Stimulated activated CD8-positive, alpha-beta memory T cell treated with anti-CD3 and anti-CD28 coated beads, Interleukin-12 subunit alpha, Interleukin-12 subunit beta, amount 100 ng/mL, for 4 hours (primary cell): ENCODE data around the gene INPP5B.
A peak's percentile ranks its signal among the peaks of the same experiment; 100 is the strongest.
"Not testable (repeated sequence)": the region's sequence is repeated elsewhere in the genome, so short reads cannot be mapped to it uniquely, and the experiment has no call there.

Source experiments
- DNase-seq: peaks from one replicate; pipeline ENCODE4 v3.0.0-alpha.2; 2020; ENCODE audit warnings: low read depth

INPP5B gene

GRCh38 chr1:37946703-37947360, at the start of gene INPP5B:
INPP5B (minus strand) TSS chr1:37947053; CDS start chr1:37946308, 745 bp downstream.
- DNase-seq: peak; percentile 50

DNA sequence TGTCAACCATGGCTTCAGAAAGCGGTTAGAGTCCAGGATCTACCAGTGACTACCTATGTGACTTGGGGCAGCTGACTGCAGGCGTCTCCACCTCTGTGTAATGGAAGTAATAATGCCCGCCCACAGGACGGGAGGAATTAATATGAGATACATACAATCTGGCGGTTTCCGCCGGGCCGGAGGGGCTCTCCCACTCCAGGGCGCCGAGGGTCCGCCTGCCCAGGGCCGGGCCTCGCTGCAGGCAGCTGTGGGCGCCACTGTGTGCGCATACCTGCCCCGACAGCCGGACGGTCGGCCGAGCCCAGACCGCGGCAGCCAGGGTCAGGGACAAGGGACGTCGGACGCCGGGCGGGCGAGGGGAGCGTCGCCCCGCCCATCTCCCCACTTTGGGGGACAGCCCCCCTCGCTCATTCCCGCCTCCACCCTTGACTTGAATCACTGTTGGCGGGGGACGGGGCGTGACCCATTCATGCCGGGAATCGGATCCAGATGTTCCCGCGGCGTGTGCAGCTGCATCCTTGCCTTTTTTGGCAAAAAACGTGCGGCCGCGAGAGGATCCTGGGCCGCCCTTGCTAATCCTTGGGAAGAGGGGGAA, 49.0 kb upstream of the INPP5B start:
- no peak for DNase-seq

DNA sequence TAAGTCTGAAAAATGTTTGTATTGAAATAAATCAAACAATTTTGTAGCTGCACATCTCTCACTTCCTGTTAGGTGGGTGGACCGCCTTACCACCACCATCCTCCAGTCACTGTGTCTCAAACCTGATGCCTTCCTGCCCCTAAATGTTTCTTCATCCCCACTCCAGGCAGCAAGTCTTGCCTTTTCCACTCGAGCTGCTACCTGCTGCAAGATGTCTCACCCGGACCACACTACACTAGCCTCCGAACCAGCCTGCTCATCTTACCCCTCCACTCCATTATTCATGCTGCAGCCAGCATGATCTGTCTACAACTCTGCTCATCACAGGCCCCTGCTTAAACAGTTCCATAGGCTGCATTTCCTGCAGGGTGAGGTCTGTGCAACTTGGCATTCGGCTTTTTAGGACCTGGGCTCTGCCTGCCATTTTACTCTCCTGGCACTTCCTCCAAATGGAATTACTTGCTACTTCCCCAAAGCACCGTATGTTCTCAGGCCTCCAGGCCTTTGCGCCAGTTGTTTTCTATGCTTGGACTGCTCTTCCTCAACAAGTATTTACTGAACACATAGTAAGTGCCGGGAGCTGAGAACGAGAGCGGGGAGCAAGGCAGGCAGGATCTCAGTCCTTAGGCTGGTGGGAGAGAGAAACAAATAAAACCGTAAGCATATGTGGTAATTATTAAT, 48.2 kb upstream of the INPP5B start:
- no peak for DNase-seq

DNA sequence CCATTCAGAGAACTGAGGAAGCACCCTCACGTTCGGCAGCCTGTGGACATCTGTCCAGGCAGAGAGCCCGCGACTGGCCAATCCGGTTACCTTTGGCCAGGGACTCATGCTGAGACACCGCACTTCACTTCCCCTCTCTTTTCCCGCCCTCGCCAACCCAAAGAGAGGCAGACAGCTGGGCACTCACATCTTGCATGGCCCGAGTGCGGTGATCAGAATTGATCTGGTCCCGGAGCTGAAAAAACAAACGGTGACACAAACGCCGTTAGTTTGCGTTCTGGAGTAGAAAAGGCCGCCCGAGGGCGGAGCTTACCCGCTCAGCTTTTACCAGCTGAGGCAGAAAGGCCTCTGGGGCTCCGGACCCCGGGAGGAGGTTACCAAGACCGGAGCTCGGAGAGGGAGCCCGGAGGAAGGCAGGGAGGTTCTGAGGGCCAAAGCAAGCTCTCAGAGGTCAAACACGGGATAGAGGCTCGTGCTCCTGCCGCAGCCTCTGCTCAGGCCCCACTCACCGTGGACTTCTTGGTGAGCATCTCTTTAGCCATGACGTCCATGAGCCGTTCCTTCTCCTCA, 42.6 kb upstream of the INPP5B start:
- DNase-seq: no peak

DNA sequence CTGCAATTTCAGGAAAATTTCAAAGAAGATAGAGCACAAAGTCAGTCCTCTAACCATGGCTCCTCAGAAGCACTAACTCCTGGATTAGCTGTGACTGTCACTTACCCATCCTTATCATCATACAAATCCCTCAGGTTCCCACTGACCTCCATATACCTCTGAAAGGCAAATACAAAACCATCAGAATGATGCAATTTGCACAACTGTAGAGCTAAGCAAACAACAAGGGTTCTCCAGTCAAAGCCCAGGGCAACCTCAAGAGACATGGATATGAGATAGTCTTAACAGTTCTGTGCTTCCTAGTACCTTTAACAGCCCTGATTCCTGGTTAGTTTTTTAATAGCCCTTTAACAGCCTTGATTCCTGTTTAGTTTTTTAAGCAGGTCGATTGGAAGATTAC, 40.8 kb upstream of the INPP5B start:
- DNase-seq: no peak

- DNase-seq: no peak
These were observed 36.7 kb upstream of the INPP5B start for GRCh38 chr1:37983546-37983945.

GRCh38 chr1:37978541-37978940, 31.7 kb upstream of the INPP5B start:
- no peak for DNase-seq

DNA sequence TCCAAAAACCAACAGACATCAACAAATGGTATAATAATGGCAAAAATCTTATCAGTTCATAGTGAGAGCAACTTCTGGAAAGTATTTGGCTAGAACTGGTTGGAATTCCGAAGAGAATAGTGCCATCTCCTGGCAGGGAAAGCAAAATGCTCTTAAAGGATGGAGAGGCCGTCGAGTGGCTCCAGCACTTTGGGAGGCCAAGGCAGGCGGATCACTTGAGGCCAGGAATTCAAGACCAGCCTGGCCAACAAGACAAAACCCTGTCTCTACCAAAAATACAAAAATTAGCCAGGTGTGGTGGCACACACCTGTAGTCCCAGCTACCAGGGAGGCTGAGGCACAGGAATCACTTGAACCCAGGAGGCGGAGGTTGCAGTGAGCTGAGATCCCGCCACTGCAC, 28.2 kb upstream of the INPP5B start:
- not testable (repeated sequence) for DNase-seq

GRCh38 chr1:37974567-37974966, 27.7 kb upstream of the INPP5B start:
- no peak for DNase-seq

DNA sequence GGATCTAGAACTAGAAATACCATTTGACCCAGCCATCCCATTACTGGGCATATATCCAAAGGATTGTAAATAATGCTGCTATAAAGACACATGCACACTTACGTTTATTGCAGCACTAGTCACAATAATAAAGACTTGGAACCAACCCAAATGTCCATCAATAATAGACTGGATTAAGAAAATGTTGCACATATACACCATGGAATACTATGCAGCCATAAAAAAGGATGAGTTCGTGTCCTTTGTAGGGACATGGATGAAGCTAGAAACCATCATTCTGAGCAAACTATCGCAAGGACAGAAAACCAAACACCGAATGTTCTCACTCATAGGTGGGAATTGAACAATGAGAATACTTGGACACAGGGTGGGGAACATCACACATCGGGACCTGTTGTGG, 26.8 kb upstream of the INPP5B start:
- DNase-seq: not testable (repeated sequence)

- DNase-seq: no peak
These were observed 18.4 kb upstream of the INPP5B start for GRCh38 chr1:37965301-37965700.

GRCh38 chr1:37964106-37964505, 17.3 kb upstream of the INPP5B start:
- DNase-seq: not testable (repeated sequence)

- no peak for DNase-seq
These were observed 11.8 kb upstream of the INPP5B start for GRCh38 chr1:37958690-37959089.

DNA sequence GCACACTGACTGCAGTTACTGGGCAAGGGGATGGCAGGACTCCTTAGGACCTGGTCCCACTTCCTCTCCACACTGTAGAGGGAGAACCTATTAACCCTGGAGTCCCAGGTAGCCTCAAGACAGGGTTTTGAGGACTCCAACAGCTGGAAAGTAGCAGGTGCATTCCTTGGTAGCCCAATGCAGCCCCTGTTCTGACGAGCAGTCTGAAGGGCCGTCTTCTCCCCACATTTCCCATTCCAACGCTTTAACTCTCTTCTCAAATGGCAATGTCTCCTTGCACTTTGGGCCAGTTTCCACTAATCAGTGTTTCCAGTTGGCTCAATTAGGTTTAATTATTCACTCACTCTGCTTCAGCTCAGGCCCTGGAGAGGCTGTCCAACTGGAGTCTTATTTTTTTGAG, 8.8 kb upstream of the INPP5B start:
- no peak for DNase-seq

DNA sequence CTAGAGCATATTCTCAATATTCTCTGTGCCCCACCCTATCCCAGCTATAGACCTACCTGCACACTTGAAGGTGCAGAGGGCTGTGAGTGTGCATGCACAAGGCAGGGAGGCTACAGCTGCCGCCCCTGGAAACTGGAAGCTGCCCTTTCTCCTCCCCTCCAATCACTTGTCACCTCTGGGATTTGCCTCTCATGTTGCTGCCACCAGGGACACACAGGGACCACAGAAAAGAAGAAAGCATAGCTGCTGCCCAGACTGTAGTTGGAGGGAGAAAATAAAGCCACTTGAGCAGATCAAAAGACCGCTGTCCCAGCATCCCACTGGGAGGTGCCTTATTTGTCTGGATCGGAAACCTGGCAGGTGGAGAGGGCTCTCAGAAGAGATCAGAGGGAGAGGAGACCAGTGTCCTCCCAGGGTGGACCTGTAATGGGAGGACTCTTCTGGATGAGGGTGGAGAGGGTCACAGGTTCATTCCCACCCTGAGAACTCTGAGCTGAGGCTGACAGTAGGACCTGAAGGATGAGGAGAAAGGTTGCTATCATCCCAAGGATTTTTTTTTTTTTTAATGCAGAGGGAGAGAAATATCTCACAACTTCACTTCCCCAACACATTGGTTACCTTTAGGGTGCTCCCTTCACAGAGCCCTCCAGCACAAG, 7.6 kb upstream of the INPP5B start:
- DNase-seq: no peak

GRCh38 chr1:37952738-37953137, 5.9 kb upstream of the INPP5B start:
- no peak for DNase-seq

GRCh38 chr1:37951783-37952624, 5.2 kb upstream of the INPP5B start:
- DNase-seq: no peak

DNA sequence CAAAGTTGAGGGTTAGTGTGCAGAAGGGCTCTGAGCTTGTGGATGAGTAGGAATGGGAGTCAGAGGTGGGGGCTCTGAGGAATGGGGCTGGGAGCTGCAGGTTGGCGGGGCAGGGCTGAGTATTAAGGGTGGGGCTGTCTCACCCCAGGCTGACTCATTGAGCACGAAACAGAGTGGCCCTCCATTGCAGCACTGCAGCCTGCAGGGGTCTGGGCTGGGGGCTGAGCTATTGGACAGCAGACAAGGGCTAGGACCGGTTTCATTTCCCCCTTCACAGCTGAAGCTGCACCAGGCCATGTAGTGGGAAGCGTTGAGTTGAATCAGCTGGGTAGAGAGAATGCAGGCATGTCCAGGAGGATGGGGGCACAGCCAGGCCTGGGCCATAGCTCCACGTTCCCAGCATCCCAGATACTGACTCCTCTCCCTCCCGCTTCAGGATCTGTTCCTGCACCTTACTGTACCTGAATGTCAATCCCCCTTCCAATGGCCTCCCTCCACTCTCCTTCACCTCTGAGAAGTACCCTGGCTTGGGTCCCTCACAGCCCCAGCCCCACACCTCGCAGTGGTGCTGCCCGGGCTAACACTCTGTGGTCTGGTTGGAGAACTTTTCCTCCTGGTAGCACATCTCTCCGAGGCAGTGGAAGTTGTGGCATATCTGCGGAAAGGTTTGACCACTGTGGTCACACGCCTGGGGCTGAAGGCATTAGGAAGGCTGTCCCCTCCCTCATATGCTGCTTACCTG, 4.4 kb upstream of the INPP5B start:
- DNase-seq: no peak

DNA sequence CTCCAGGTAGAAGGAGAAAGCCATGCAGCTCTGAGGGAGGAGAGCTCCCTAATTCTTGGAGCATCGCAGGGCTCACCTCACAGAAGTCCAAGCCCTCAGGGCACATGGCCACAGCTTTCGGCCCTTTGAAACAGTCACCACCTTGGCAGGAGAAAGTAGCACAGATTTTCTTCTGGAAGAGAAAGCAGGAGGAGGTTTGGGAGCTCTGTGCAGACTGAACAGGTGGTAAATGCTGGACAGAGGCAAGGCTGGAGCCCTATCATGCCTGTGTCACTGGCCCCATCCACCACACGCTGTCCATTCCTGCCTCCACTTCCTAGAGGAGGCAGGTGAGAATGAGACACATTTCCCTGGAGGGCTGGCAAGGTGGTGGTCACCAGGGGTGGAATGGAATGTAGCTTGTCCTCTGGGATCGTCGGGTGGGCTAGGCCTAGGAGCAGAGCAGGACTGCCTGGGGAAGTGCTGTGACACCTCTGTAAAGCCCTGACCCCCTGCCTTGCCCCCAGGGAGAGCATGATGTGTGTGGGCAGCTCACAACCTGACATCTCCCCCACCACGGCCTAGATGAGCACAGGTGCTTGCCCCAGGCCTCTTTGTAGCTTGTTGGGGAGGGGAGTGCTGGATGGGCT, 2.8 kb upstream of the INPP5B start:
- DNase-seq: no peak

DNA sequence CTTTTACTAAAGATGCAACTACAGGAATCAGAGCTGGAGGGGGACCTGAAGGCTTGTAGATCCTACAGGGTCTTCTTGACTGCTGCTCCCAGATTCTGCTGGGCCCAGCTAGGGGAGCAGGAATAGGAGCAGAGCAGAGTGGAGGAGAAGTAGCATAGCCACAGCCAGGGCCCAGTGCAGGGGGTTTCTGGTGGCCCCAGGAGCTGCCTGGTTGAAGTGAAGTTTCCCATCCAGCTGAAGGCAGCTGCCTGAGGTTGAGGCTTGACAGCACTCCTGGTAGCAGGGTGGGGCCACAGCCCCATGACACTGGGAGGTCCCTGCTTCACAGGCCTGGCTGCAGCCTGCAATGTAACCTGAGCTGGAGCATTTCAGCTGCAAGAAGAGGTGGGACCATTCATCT, 2.0 kb upstream of the INPP5B start:
- no peak for DNase-seq

DNA sequence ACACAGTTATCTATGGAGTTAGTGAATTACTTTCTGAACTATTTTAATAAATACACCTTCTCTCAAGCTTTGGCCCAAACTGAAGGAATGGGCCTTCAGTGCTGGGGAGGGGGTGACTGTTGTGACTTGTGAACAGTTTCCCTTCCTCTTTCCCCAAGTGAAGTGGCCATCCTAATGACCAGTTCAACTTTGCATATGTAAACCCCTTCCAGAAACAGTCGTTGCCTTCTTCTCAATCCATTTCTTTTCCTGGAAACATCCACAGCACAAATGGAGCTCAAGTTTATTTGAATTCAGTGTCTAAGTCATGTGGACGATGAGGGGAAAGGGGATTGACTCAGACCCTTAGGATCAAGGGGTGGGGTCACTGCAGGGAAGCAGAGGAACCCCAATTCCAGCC, 1.3 kb upstream of the INPP5B start:
- no peak for DNase-seq
